ENCODE results near the gene TMCC2.

TMCC2 gene

GRCh38 chr1:205247130-205247921, 19.6 kb downstream of the TMCC2 start:
- DNase-seq (ENCODE audit: extremely low read depth, insufficient read length): no peak
- no peaks in the 10 kb centered on the region for H3K36me3 ChIP-seq (ENCODE audit: control insufficient read depth, insufficient read depth, low read length)
- H3K27me3 ChIP-seq (replicated peaks; ENCODE audit: control insufficient read depth, insufficient read depth, low read length): no peaks in the 10 kb centered on the region
- no peak overlapping the region for H3K4me3 ChIP-seq (replicated peaks; ENCODE audit: low read depth, low read length)
- TF ChIP-seq, protein P1, sequence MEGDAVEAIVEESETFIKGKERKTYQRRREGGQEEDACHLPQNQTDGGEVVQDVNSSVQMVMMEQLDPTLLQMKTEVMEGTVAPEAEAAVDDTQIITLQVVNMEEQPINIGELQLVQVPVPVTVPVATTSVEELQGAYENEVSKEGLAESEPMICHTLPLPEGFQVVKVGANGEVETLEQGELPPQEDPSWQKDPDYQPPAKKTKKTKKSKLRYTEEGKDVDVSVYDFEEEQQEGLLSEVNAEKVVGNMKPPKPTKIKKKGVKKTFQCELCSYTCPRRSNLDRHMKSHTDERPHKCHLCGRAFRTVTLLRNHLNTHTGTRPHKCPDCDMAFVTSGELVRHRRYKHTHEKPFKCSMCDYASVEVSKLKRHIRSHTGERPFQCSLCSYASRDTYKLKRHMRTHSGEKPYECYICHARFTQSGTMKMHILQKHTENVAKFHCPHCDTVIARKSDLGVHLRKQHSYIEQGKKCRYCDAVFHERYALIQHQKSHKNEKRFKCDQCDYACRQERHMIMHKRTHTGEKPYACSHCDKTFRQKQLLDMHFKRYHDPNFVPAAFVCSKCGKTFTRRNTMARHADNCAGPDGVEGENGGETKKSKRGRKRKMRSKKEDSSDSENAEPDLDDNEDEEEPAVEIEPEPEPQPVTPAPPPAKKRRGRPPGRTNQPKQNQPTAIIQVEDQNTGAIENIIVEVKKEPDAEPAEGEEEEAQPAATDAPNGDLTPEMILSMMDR (IDR thresholded peaks at IDR 0.05; ENCODE audit: insufficient read depth, low read length, poor library complexity, severe bottlenecking): no peak

DNA sequence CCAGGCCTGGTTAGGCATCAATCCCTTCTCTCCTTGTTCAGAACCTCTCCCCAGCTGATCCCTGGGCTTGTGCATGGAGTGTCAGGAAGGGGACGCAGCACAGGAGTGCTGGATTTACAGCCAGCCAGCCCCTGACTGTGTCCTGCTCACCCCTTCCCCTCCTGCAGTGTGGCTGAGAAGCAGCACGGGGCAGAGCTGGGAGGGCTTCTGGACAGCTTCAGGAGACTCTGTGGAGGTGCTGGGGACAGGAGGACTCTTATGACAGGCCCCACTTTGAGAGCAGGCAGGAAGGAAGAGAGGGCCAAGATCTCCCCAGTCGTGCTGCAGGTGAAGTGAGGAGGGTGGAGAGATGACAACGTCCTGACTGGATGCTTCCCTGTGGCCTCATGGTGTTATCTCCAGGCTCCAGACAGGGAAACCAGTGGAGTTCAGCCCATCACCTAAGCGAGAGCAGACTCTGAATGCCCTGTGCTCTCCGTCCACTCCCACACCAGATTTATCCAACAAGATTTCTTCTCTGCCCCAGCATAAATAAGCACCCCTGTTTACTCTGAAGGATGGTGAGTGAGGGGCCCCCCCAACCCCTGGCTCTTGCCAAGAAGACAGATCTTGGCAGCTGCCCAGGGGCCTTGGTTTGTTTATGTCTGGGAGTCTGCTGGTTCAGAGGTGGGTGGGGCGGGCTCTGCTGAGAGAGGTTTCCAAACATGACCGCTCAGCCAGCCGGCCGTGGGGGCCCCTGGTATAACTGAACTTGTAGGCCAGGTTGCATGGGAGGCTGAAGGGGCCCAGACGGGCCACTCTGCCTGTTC, 21.3 kb downstream of the TMCC2 start:
- Histone ChIP-seq H3K4me3 (replicated peaks; ENCODE audit: low read depth, low read length) (no peak overlapping the region), H3K36me3 (ENCODE audit: control insufficient read depth, insufficient read depth, low read length) (no peaks in the 10 kb centered on the region), H3K27me3 (replicated peaks; ENCODE audit: control insufficient read depth, insufficient read depth, low read length) (no peaks in the 10 kb centered on the region)
- DNase-seq (ENCODE audit: extremely low read depth, insufficient read length): no peak
- TF ChIP-seq, protein P1 (IDR thresholded peaks at IDR 0.05; ENCODE audit: insufficient read depth, low read length, poor library complexity, severe bottlenecking): no peak

GRCh38 chr1:205249651-205250050, 21.9 kb downstream of the TMCC2 start:
- TF ChIP-seq, protein P1 (IDR thresholded peaks at IDR 0.05; ENCODE audit: insufficient read depth, low read length, poor library complexity, severe bottlenecking): no peak
- Histone ChIP-seq H3K27me3 (replicated peaks; ENCODE audit: control insufficient read depth, insufficient read depth, low read length) (no peaks in the 10 kb centered on the region), H3K36me3 (ENCODE audit: control insufficient read depth, insufficient read depth, low read length) (no peaks in the 10 kb centered on the region), H3K4me3 (replicated peaks; ENCODE audit: low read depth, low read length) (no peak overlapping the region)
- no peak for DNase-seq (ENCODE audit: extremely low read depth, insufficient read length)

- Histone ChIP-seq H3K4me3 (replicated peaks; ENCODE audit: low read depth, low read length) (no peak overlapping the region), H3K36me3 (ENCODE audit: control insufficient read depth, insufficient read depth, low read length) (no peaks in the 10 kb centered on the region), H3K27me3 (replicated peaks; ENCODE audit: control insufficient read depth, insufficient read depth, low read length) (no peaks in the 10 kb centered on the region)
- no peak for DNase-seq (ENCODE audit: extremely low read depth, insufficient read length)
- TF ChIP-seq, protein P1 (IDR thresholded peaks at IDR 0.05; ENCODE audit: insufficient read depth, low read length, poor library complexity, severe bottlenecking): no peak
These were observed 23.0 kb downstream of the TMCC2 start for GRCh38 chr1:205250699-205251098.

DNA sequence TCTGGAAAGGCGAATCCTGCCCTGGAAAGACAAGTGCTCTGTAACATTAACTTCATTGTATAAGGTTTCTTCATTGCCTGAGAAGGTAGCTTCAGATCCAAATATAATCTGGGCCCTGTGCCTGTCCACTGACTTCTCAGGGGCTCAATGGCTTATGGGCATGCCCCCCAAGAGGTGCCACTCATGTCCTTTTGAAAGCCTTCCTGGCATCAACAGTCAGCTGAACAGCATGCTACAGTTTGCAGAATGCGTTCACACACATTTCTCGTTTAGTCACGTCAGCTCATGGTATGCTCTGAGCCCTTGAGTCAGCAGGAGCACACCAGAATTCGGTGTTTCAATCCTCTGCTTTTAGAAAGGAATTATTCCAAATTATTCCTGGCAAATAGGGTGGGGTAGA, 23.8 kb downstream of the TMCC2 start:
- TF ChIP-seq, protein P1 (IDR thresholded peaks at IDR 0.05; ENCODE audit: insufficient read depth, low read length, poor library complexity, severe bottlenecking): no peak
- no peak for DNase-seq (ENCODE audit: extremely low read depth, insufficient read length)
- Histone ChIP-seq H3K36me3 (ENCODE audit: control insufficient read depth, insufficient read depth, low read length) (no peaks in the 10 kb centered on the region), H3K27me3 (replicated peaks; ENCODE audit: control insufficient read depth, insufficient read depth, low read length) (no peaks in the 10 kb centered on the region), H3K4me3 (replicated peaks; ENCODE audit: low read depth, low read length) (no peak overlapping the region)

Data from GM06990 (cell line).